Mesenchymal stem cell (in vitro differentiated cells and primary cell): ENCODE data around the gene OSBPL7.

Experiments used
- DNase-seq: peaks from one replicate; pipeline ENCODE4 v3.0.0-alpha.2; 2013
- H2AFZ ChIP-seq: one replicate; pipeline ENCODE4 v1.6.1; 2013; ENCODE audit warnings: low read depth, mild to moderate bottlenecking, control low read depth, inconsistent platforms, low read length, moderate library complexity
- H2AK5ac ChIP-seq: 2 replicates; pipeline ENCODE4 v1.6.1; 2013; ENCODE audit warnings: low read length, moderate library complexity, mild to moderate bottlenecking, inconsistent platforms; ENCODE audit not compliant: severe bottlenecking
- H2BK120ac ChIP-seq: one replicate; pipeline ENCODE4 v1.6.1; 2013; ENCODE audit warnings: low read depth, mild to moderate bottlenecking, inconsistent platforms, low read length, moderate library complexity
- H2BK12ac ChIP-seq, 2 experiments: one replicate each; pipeline ENCODE4 v1.6.1; 2013; ENCODE audit warnings: inconsistent platforms in 2 of 2, low read length in 2 of 2, mild to moderate bottlenecking in 2 of 2, moderate library complexity in 2 of 2, control low read depth in 1 of 2
- H2BK15ac ChIP-seq: one replicate; pipeline ENCODE4 v1.6.1; 2013; ENCODE audit warnings: mild to moderate bottlenecking, low read depth, inconsistent platforms; ENCODE audit not compliant: poor library complexity, severe bottlenecking
- H2BK5ac ChIP-seq: 2 replicates; pipeline ENCODE4 v1.6.1; 2013; ENCODE audit warnings: low read depth, mild to moderate bottlenecking, low read length, control low read depth, inconsistent platforms; ENCODE audit not compliant: poor library complexity, severe bottlenecking
- H3K14ac ChIP-seq, 2 experiments: one replicate each; pipeline ENCODE4 v1.6.1; 2013; ENCODE audit warnings: inconsistent platforms in 2 of 2, low read length in 2 of 2, control low read depth in 1 of 2, mild to moderate bottlenecking in 1 of 2, moderate library complexity in 1 of 2
- H3K18ac ChIP-seq, 2 experiments: one replicate each; pipeline ENCODE4 v1.6.1; 2013; ENCODE audit warnings: inconsistent platforms in 2 of 2, low read length in 2 of 2, control low read depth in 1 of 2, low read depth in 1 of 2, mild to moderate bottlenecking in 1 of 2
- H3K23ac ChIP-seq, 2 experiments: one replicate each; pipeline ENCODE4 v1.6.1; 2013; ENCODE audit warnings: inconsistent platforms in 2 of 2, low read length in 2 of 2, mild to moderate bottlenecking in 2 of 2, moderate library complexity in 2 of 2, control low read depth in 1 of 2
- H3K27ac ChIP-seq: 2 replicates; pipeline ENCODE4 v1.5.1; 2013; ENCODE audit warnings: mild to moderate bottlenecking, moderate library complexity, low read length, control low read depth, inconsistent platforms; ENCODE audit not compliant: poor library complexity, severe bottlenecking
- H3K27me3 ChIP-seq, 2 experiments: 2 replicates each; pipeline versions ENCODE4 v1.6.1 to v1.7.0; 2013; ENCODE audit warnings: low read length in 2 of 2, mild to moderate bottlenecking in 2 of 2, moderate library complexity in 2 of 2, control low read depth in 1 of 2, inconsistent platforms in 1 of 2; ENCODE audit not compliant: control insufficient read depth in 1 of 2, insufficient read depth in 1 of 2
- H3K36me3 ChIP-seq, 2 experiments: 2 replicates each; pipeline versions ENCODE4 v1.6.1 to v1.7.0; 2013; ENCODE audit warnings: low read length in 2 of 2, control low read depth in 1 of 2, inconsistent platforms in 1 of 2, low read depth in 1 of 2, mild to moderate bottlenecking in 1 of 2; ENCODE audit not compliant: insufficient read depth in 2 of 2, control insufficient read depth in 1 of 2
- H3K4ac ChIP-seq, 2 experiments: one replicate each; pipeline ENCODE4 v1.6.1; 2013; ENCODE audit warnings: inconsistent platforms in 2 of 2, low read length in 2 of 2, mild to moderate bottlenecking in 2 of 2, moderate library complexity in 2 of 2, control low read depth in 1 of 2, low read depth in 1 of 2
- H3K4me1 ChIP-seq: 2 replicates; pipeline ENCODE4 v1.6.1; 2013; ENCODE audit warnings: low read depth, low read length, control low read depth; ENCODE audit not compliant: control insufficient read depth, insufficient read depth
- H3K4me2 ChIP-seq: 2 replicates; pipeline ENCODE4 v1.6.1; 2013; ENCODE audit warnings: low read length, mild to moderate bottlenecking, inconsistent platforms; ENCODE audit not compliant: poor library complexity, severe bottlenecking
- H3K4me3 ChIP-seq, 2 experiments: 2 replicates each; pipeline versions ENCODE4 v1.5.1 to v1.7.0; 2013; ENCODE audit warnings: low read length in 2 of 2, mild to moderate bottlenecking in 2 of 2, control low read depth in 1 of 2, low read depth in 1 of 2; ENCODE audit not compliant: insufficient read depth in 1 of 2
- H3K79me1 ChIP-seq: replicated peaks from 2 replicates; pipeline ENCODE4 v1.6.1; 2013; ENCODE audit warnings: mild to moderate bottlenecking, control low read depth, low read length, inconsistent platforms; ENCODE audit not compliant: poor library complexity, severe bottlenecking
- H3K9ac ChIP-seq: 2 replicates; pipeline ENCODE4 v1.7.0; 2013; ENCODE audit warnings: mild to moderate bottlenecking, low read length, moderate library complexity
- H3K9me3 ChIP-seq: 2 replicates; pipeline ENCODE4 v1.7.0; 2013; ENCODE audit warnings: mild to moderate bottlenecking, low read length; ENCODE audit not compliant: control insufficient read depth
- H4K8ac ChIP-seq: one replicate; pipeline ENCODE4 v1.6.1; 2013; ENCODE audit warnings: inconsistent platforms, mild to moderate bottlenecking, low read length, moderate library complexity
- H4K91ac ChIP-seq: one replicate; pipeline ENCODE4 v1.6.1; 2013; ENCODE audit warnings: mild to moderate bottlenecking, low read length, inconsistent platforms
- WGBS: methylation state at CpG from one replicate; pipeline ENCODE4 v1.1.7; 2013; ENCODE audit warnings: mixed read lengths; 5-methylcytosine and 5-hydroxymethylcytosine counted together

Gene OSBPL7

DNA sequence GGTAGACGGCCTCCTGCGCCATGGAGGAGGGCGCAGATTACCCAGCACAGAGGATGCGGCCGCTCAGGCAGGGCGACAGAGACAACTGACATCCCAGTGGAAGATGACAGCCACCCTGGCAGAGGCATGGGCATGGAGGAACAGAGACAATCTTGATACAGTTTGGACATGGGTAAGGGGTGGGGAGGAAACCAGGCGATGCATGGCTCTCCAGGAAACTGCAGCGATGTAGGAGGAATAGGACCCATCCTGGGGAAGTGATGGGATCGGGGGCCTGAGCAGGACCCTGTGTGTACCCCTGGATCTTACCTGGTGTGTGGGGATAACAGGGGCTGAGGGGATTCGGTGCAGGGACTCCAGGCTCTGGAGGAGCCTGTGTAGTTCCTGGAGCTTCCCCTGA, 4.6 kb downstream of the OSBPL7 start:
- Histone ChIP-seq H2AFZ (no peak overlapping the region), H3K27ac (no peak overlapping the region), H3K36me3 (peaks cover 19 to 79% of the 10 kb centered on the region in 2 experiments), H3K4me3 (no peak overlapping the region), H3K9me3 (no peaks in the 10 kb centered on the region), H2AK5ac (no peak overlapping the region), H3K4me2 (no peak overlapping the region), H3K23ac (no peak overlapping the region), H2BK120ac (no peak overlapping the region), H4K8ac (no peak overlapping the region), H3K9ac (no peak overlapping the region), H3K4ac (no peak overlapping the region), H2BK12ac (no peak overlapping the region), H3K14ac (no peak overlapping the region), H3K27me3 (peaks cover 0 to 8% of the 10 kb centered on the region in 2 experiments), H3K18ac (no peak overlapping the region), H3K4me1 (peaks cover 13% of the 10 kb centered on the region), H3K79me1 (peaks cover 16% of the 10 kb centered on the region), H2BK15ac (no peak overlapping the region), H2BK5ac (no peak overlapping the region), H4K91ac (no peak overlapping the region)
- DNase-seq: no peak
- 98% methylated on average over 10 of the region's 10 CpGs for WGBS

DNA sequence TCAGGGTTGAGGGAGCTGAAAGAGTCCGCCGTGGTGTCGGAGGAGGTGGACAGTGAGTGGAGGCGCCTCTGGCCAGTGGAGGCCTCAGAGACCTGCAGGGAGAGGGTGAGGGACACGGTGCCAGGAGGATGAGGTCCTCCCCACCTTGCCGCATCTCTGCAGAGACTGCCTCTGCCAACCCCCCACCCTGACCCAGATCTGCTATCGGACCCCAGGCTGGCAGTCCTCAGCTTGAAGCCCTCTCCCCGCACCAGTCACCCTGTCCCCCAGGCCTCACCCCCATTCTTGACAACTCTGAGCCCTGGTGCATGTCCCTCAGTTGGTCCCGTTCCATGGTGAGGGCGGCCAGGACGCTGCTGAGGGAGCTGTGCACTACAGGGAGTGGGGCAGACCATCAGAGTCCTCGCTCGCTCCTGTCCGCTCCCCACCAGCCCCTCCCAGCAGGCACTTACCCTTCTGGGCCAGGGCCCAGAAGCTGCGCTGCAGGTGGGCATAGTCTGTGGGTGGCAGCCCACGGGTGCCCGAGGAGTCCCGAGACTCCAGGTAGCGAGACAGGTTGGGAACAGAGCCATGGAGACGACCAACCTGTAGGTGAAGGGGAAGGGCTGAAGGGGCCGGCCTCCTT, 5.4 kb downstream of the OSBPL7 start:
- no peaks in the 10 kb centered on the region for H3K9me3 ChIP-seq
- H2BK15ac ChIP-seq: no peak overlapping the region
- H2BK5ac ChIP-seq: no peak overlapping the region
- H3K27ac ChIP-seq: no peak overlapping the region
- no peak overlapping the region for H3K18ac ChIP-seq
- H2AK5ac ChIP-seq: no peak overlapping the region
- no peak overlapping the region for H3K4ac ChIP-seq
- H3K9ac ChIP-seq: no peak overlapping the region
- no peak overlapping the region for H2BK12ac ChIP-seq
- no peak for DNase-seq
- H3K23ac ChIP-seq: no peak overlapping the region
- H3K14ac ChIP-seq: no peak overlapping the region
- peaks cover 13% of the 10 kb centered on the region for H3K79me1 ChIP-seq
- WGBS: 94% methylated on average over 17 of the region's 21 CpGs
- H3K4me3 ChIP-seq: no peak overlapping the region
- H3K4me2 ChIP-seq: no peak overlapping the region
- no peak overlapping the region for H4K8ac ChIP-seq
- H3K36me3 ChIP-seq: peaks cover 19 to 83% of the 10 kb centered on the region in 2 experiments
- no peak overlapping the region for H4K91ac ChIP-seq
- no peak overlapping the region for H2BK120ac ChIP-seq
- no peak overlapping the region for H2AFZ ChIP-seq
- H3K27me3 ChIP-seq: peaks cover 0 to 8% of the 10 kb centered on the region in 2 experiments
- peaks cover 15% of the 10 kb centered on the region for H3K4me1 ChIP-seq

DNA sequence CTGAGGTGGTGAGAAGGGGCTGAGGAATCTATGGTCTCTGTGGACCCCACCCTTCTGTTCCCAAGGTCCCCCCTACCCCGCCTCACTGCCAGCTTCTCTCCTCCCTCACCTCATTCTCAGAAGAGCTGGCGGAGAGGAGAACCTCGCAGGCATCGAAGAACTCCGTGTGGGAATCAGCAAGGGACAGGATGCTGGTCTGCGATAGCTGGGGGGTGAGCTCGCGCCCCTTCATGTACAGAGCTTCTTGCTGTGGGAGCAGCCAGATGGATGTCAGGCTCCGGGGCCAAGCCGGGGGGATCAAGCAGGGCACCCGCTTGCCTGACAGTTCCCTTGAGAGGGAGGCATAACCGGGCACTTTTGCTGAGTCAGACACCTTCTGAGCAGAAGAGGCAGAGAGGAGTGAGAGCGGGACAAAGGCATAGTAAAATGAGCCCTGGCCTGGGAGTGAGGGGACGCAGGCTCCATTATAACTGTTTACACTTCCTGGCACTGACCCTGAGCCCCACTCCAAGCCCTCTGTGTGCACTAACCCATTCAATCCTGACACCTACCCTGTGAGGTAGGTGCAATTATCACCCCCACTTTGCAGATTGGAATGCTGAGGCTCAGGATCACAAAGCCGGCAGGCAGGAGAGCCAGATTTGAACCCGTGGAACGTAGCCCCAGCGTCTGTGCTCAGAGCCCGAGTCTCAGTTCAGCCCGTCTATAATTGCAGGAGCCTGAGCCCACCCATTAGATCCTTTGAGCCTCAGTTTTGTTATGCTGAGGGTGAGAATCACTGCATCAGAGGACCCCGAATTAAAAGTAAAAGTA, 6.3 kb downstream of the OSBPL7 start:
- DNase-seq: no peak
- H3K4me2 ChIP-seq: no peak overlapping the region
- WGBS: 97% methylated on average over 20 of the region's 21 CpGs

DNA sequence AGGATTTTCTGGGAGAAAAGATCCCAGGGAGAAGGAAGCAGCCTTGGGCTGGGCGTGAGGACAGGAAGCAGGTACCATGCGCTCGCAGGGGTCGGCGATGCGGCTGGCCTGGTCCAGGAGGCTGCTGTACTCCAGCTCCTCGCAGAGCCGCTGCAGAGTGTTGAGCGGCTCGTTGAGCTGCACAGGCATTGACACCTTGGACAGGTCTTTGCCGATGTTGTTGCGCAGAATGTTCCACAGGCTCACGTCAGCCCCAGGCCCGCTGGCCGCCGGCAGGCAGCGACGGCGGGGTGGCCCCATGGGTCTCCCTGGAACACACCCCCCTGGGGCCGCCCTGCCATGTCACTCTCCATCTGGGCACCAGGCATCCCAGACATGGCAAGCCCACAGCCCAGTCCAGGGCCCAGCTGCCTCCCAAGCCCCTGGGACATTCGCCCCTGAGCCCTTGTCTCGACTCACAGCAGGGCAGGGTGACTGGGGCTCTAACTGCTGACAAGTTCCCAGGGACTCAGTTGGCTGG, 8.0 kb downstream of the OSBPL7 start:
- H2BK15ac ChIP-seq: no peak overlapping the region
- H3K27ac ChIP-seq: no peak overlapping the region
- no peak for DNase-seq
- no peak overlapping the region for H3K9ac ChIP-seq
- peaks cover 20% of the 10 kb centered on the region for H3K4me1 ChIP-seq
- no peak overlapping the region for H3K4me3 ChIP-seq
- H2AFZ ChIP-seq: no peak overlapping the region
- no peak overlapping the region for H4K8ac ChIP-seq
- H3K18ac ChIP-seq: no peak overlapping the region
- H3K36me3 ChIP-seq: peaks cover 25 to 83% of the 10 kb centered on the region in 2 experiments
- no peak overlapping the region for H2BK12ac ChIP-seq
- 96% methylated on average over 22 of the region's 22 CpGs for WGBS
- no peak overlapping the region for H2AK5ac ChIP-seq
- H3K4ac ChIP-seq: no peak overlapping the region
- H3K23ac ChIP-seq: no peak overlapping the region
- no peaks in the 10 kb centered on the region for H3K9me3 ChIP-seq
- H2BK5ac ChIP-seq: no peak overlapping the region
- peaks cover 0 to 12% of the 10 kb centered on the region in 2 experiments for H3K27me3 ChIP-seq
- no peak overlapping the region for H4K91ac ChIP-seq
- no peak overlapping the region for H3K4me2 ChIP-seq
- H3K79me1 ChIP-seq: no peaks in the 10 kb centered on the region
- no peak overlapping the region for H3K14ac ChIP-seq
- H2BK120ac ChIP-seq: no peak overlapping the region

More for the DNA sequence above, 6.3 kb downstream of the OSBPL7 start:
- Histone ChIP-seq H3K79me1 (peaks cover 7% of the 10 kb centered on the region), H3K27ac (no peak overlapping the region), H2BK120ac (no peak overlapping the region), H3K27me3 (peaks cover 0 to 8% of the 10 kb centered on the region in 2 experiments), H3K9me3 (no peaks in the 10 kb centered on the region), H4K91ac (no peak overlapping the region), H2AK5ac (no peak overlapping the region), H4K8ac (no peak overlapping the region), H3K9ac (no peak overlapping the region), H2BK5ac (no peak overlapping the region), H3K23ac (no peak overlapping the region), H2AFZ (no peak overlapping the region), H3K36me3 (peaks cover 19 to 87% of the 10 kb centered on the region in 2 experiments), H3K18ac (no peak overlapping the region), H2BK12ac (no peak overlapping the region), H3K4me3 (no peak overlapping the region), H3K4ac (no peak overlapping the region), H3K4me1 (peaks cover 15% of the 10 kb centered on the region), H3K14ac (no peak overlapping the region), H2BK15ac (no peak overlapping the region)
